HuH-7.5 (cell line): ENCODE data around the gene CENPE.
A peak's percentile ranks its signal among the peaks of the same experiment; 100 is the strongest.
"Not testable (repeated sequence)": the region's sequence is repeated elsewhere in the genome, so short reads cannot be mapped to it uniquely, and the experiment has no call there.

Experiments
- DNase-seq: peaks from one replicate; pipeline ENCODE4 v3.0.0; 2011; ENCODE audit warnings: low spot score

CENPE gene, protein sequence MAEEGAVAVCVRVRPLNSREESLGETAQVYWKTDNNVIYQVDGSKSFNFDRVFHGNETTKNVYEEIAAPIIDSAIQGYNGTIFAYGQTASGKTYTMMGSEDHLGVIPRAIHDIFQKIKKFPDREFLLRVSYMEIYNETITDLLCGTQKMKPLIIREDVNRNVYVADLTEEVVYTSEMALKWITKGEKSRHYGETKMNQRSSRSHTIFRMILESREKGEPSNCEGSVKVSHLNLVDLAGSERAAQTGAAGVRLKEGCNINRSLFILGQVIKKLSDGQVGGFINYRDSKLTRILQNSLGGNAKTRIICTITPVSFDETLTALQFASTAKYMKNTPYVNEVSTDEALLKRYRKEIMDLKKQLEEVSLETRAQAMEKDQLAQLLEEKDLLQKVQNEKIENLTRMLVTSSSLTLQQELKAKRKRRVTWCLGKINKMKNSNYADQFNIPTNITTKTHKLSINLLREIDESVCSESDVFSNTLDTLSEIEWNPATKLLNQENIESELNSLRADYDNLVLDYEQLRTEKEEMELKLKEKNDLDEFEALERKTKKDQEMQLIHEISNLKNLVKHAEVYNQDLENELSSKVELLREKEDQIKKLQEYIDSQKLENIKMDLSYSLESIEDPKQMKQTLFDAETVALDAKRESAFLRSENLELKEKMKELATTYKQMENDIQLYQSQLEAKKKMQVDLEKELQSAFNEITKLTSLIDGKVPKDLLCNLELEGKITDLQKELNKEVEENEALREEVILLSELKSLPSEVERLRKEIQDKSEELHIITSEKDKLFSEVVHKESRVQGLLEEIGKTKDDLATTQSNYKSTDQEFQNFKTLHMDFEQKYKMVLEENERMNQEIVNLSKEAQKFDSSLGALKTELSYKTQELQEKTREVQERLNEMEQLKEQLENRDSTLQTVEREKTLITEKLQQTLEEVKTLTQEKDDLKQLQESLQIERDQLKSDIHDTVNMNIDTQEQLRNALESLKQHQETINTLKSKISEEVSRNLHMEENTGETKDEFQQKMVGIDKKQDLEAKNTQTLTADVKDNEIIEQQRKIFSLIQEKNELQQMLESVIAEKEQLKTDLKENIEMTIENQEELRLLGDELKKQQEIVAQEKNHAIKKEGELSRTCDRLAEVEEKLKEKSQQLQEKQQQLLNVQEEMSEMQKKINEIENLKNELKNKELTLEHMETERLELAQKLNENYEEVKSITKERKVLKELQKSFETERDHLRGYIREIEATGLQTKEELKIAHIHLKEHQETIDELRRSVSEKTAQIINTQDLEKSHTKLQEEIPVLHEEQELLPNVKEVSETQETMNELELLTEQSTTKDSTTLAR (N-terminal part only)

GRCh38 chr4:103198111-103198765, at the start of gene CENPE:
Gene CENPE (minus strand): TSS chr4:103198343. CDS start chr4:103198319, 24 bp downstream.
- peak; percentile 11 for DNase-seq

DNA sequence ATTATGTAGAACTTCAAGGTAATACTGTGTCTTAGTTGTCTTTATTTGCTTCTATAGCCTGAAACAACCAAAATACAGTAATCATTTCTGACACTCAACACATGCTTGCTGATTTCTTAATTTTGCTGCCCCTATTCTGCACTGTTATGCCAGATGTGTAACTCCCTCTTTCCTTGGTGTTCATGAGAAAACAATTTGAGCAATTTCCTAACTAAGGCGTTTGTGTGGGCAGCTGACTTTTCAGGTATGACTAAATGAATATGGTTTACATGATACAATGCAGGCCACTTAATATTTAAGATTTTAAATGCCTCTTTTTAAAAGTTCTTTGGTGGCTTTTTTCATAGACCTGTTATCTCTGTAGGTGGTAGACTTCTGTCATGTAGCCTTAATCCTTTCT, 46.1 kb upstream of the CENPE start:
- no peak for DNase-seq

- DNase-seq: not testable (repeated sequence)
Measured at GRCh38 chr4:103230938-103231337, 32.8 kb upstream of the CENPE start.

DNA sequence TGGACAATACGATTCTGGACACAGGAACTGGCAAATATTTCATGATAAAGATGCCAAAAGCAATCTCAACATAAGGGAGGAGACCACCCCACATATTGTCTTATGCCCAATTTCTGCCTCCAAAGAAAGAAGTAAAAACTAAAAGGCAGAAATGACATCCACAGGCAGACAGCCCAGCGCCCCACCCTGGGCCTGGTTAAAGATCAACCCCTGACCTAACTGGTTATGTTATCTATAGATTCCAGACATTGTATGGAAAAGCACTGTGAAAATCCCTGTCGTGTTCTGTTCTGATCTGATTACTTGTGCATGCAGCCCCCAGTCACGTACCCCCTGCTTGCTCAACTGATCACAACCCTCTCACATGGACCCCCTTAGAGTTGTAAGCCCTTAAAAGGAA, 25.4 kb upstream of the CENPE start:
- not testable (repeated sequence) for DNase-seq

- DNase-seq: no peak
Measured at GRCh38 chr4:103207673-103208072, 9.5 kb upstream of the CENPE start.

DNA sequence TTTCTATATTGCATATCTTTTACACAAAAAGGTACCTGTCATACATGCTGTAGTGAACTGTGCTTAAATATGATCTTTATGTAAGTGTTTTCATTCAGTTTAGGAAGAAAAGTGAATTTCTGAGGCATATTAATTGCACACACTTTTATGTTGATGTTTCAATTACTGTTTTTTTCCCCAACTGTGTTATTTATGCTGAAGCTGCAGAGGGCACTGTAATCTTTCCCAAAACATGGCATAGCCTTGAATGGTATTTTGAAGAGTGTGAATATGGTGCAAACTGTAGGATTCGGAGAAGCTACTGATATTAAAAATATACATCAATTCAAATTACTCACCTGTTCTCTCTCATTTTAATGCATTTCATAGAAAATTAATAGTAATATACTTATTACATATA, 6.0 kb upstream of the CENPE start:
- DNase-seq: no peak

DNA sequence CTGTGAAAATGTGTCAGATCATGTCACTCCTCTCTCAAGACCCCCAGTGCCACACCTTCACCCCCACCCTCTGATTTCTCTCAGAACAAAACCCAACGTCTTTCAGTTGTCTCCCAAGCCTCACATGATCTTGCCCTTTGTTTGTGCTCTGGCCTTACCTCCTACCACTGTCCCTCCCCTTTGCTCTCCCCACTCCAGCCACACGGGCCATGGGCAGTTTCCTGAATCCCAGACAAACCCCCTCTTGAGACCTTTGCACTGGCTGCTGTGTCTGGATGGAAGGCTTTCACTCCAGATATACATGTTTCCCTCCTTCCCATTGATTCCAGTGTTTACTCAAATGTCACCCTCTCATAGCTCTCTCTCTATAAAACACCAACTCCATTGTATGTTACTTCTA, 3.6 kb upstream of the CENPE start:
- no peak for DNase-seq

GRCh38 chr4:103201253-103201652, 3.1 kb upstream of the CENPE start:
- no peak for DNase-seq

DNA sequence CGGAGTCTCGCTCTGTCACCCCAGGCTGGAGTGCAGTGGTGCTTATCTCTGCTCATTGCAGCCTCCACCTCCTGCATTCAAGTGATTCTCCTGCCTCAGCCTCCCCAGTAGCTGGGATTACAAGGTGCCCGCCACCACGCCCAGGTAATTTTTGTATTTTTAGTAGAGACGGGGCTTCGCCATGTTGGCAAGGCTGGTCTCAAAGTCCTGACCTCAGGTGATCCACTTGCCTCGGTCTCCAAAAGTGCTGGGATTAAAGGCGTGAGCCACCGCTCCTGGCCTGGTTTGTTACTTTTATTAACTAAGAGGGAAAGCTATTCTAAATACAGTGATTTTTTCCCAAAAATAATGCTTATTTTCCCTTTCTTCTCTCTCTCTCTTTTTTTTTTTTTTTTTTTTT, 866 bp upstream of the CENPE start:
- no peak for DNase-seq

- DNase-seq: no peak
Measured at GRCh38 chr4:103197765-103198110, 405 bp downstream of the CENPE start.

GRCh38 chr4:103193457-103193856, 4.7 kb downstream of the CENPE start:
- DNase-seq: no peak

GRCh38 chr4:103171006-103171405, 27.1 kb downstream of the CENPE start:
- DNase-seq: no peak

- DNase-seq: not testable (repeated sequence)
Measured at GRCh38 chr4:103169750-103170149, 28.4 kb downstream of the CENPE start.

DNA sequence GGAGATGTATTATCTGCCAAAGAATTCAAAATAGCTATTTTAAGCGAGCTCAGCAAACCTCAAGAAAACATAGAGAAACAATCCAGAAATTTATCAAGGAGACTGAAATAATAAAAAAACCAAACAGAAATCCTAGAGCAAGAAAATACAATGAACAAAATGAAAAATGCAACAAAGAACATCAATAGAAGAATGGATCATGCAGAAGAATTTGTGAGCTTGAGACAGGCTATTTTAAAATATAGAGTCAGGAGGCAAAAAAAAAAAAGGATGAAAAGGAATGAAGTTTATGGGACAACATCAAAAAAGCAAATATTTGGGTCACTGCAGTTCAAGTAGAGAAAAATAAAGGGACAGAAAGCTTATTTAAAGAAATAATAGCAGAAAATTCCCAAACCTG, 29.1 kb downstream of the CENPE start:
- DNase-seq: no peak

DNA sequence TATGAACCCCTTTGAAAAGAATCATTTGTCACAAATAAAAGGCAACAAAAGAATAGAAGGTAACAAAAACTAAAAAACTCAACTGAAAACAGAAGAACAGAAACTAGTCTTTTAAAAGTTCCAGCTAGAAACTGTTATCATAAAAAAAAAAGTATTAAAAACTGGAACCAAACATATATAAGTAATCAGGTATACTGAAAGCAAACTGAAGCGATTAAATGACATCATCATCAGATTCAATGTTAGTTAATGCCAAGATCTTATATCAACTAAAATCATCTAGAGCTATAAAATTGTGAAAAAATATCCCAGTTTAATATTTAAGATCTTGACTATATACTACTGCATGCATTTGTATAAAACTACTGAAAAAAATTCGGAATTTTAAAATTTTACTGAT, 36.0 kb downstream of the CENPE start:
- no peak for DNase-seq

- DNase-seq: no peak
Measured at GRCh38 chr4:103158760-103159159, 39.4 kb downstream of the CENPE start.

DNA sequence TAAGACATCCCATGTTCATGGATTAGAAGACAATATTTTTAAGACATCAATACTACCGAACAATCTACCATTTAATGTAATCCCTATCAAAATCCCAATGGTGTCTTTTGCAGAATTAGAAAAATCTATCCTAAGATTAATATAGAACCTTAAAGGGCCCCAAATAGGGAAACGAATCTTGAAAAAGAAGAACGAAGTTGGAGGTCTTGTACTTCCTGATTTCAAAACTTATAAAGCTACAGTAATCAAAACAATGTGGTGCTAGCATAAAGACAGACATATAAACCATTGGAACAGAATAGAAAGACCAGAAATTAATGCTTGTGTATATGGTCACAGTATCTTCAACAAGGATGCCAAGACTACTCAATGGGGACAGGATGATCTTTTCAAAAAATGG, 42.0 kb downstream of the CENPE start:
- DNase-seq: no peak

DNA sequence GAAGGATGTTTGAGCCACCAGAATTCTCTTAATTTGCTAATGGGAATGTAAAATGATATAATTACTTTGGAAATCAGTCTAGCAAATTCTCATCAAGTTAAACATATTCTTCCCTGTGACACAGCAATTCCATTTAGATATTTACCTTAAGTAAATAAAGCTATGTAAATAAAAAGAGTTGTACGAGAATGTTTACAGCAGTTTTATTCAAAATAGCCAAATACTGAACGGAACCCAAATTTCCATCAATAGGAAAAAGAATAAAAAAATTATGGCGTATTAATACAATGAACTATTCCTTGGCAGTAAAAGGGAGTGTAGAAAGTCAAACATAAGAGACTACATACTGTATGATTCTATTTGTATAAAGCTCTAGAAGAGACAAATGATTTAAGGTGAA, 45.8 kb downstream of the CENPE start:
- no peak for DNase-seq

GRCh38 chr4:103150677-103151076, 47.5 kb downstream of the CENPE start:
- no peak for DNase-seq

DNA sequence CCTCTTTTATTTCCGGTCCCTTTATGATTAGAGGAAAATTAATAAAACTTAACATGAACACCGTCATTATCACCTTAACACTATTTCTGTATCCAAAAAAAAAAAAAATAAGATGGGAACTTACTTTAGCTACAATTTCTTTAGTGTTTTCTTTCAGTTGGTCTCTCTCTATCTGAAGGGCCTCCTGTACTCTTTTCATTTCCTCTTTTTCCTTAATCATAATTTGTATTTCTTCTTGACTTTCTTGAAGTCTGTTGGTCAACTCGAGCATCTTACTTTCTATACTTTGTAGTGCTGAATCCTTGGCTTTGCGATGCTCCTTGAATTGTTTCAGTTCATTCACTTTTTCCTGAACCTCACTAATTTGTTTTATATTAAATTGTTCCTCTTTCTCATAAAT, 53.2 kb downstream of the CENPE start:
- no peak for DNase-seq

DNA sequence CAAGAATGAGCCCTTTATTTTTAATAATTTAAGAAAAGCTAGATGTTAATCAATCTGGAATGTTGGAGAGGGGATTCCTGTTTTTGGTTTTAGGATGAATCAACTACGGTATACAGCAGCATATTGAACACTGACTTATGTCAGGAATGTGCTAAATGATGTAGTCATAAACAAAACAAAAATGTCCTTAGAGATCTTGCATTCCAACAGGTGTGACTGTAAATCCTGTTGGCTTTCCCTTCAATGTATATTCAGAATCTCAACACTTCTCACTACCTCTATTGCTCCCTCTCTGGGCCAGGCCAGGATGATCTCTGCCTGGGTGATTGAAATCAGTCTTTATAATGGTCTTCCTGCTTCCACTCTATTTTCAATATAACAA, 60.7 kb downstream of the CENPE start:
- DNase-seq: no peak
